Fibroblast of the aortic adventitia (primary cell): ENCODE measurements around the gene SPINK6. TPM values are rescaled to one million over a fixed set of nuclear protein-coding genes. Genes with fewer than 3 reads are reported as not detected.

Source experiments
- DNase-seq: peaks from one replicate; pipeline ENCODE4 v3.0.0-alpha.2; 2010; ENCODE audit warnings: low read depth
- H3K4me3 ChIP-seq: 2 replicates; pipeline ENCODE4 v1.5.1; 2011; ENCODE audit warnings: low read depth, mild to moderate bottlenecking, control low read depth, low read length, moderate library complexity
- CTCF ChIP-seq: IDR thresholded peaks from 2 replicates; pipeline ENCODE4 v1.5.1; 2011; ENCODE audit warnings: mild to moderate bottlenecking, low read length, control low read depth, inconsistent platforms; ENCODE audit not compliant: insufficient read depth
- total RNA-seq: library from RNA; depleted of rRNA; stranded (reverse); fragments of >200 nt; gene quantifications from 2 replicates; pipeline ENCODE4 v1.2.3, GENCODE V29; 2012; ENCODE audit warnings: low replicate concordance

SPINK6 gene
- not detected in 2 replicates for total RNA-seq

DNA sequence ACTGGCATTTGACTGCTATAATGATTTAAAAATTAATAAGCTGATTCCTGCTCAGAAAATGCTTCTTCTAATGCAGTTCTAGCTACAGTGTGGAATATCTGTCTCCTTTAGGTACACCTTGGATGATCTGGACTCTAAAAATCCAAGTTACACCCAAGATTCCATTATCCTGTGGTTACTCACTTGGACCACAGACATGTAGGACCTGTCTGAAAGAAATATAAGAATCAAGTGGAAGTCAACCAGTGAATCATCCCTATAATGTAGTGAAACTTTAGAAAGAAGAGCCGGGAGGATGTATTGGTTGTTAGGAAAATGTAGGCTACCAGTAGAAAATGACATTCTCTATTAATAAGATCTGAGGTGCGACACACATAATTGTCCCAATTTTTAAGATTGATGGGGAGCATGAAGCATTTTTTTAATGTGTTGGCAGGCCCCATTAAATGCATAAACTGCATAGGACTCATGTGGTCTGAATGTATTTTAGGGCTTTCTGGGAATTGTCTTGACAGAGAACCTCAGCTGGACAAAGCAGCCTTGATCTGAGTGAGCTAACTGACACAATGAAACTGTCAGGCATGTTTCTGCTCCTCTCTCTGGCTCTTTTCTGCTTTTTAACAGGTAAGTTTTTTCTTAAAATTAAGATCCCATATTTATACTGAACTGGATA lies at the start of gene SPINK6:
Gene SPINK6 (plus strand): TSS at position 512 of the 673 bp plus-strand sequence. CDS start 55 bp downstream, at position 567.
- no peak for DNase-seq
- TF ChIP-seq CTCF, result no peak
- H3K4me3 ChIP-seq, result no peak within 1 kb of the TSS

GRCh38 chr5:148156609-148157008 lies 46.2 kb upstream of the SPINK6 start:
- no peak overlapping the region for H3K4me3 ChIP-seq
- no peak for DNase-seq
- no peak for TF ChIP-seq CTCF

DNA sequence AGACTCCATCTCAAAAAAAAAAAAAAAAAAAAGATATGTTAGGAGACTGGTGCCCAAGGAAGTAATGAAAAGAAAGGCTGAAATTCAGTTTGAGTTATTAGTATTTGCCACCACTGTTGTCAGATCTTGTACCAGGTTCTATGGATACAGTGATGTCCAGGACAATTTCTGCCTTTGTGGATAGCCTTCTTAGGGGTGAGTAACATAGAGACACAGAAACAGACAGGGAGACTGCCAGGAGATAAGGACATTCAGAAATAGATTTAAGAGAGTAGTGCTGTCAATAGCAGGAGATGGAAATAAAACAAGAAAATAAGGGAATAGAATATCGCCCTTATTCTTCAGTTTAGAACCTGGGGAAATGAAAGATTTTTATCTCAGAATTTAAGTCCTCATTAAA lies 40.8 kb upstream of the SPINK6 start:
- no peak for TF ChIP-seq CTCF

GRCh38 chr5:148163345-148163744 lies 39.5 kb upstream of the SPINK6 start:
- no peak overlapping the region for H3K4me3 ChIP-seq
- TF ChIP-seq CTCF, result no peak
- no peak for DNase-seq

More for the DNA sequence above, 40.8 kb upstream of the SPINK6 start:
- H3K4me3 ChIP-seq, result no peak overlapping the region
- no peak for DNase-seq

GRCh38 chr5:148166550-148167283 lies 36.1 kb upstream of the SPINK6 start:
- DNase-seq, result no peak
- H3K4me3 ChIP-seq, result no peak overlapping the region
- no peak for TF ChIP-seq CTCF

GRCh38 chr5:148168246-148168645 lies 34.6 kb upstream of the SPINK6 start, which contains the start of gene SPINK14:
TSS of gene SPINK14 (plus strand) at chr5:148168546. CDS start at chr5:148169733, 1,187 bp downstream.
- DNase-seq, result no peak
- H3K4me3 ChIP-seq, result no peak within 1 kb of the TSS
- no peak for TF ChIP-seq CTCF
